CD4-positive, alpha-beta T cell (primary cell): Measurements from ENCODE around the gene CAMTA1. TPM values are rescaled to one million over a fixed set of nuclear protein-coding genes. Genes with fewer than 3 reads are reported as not detected.
A peak's percentile ranks its signal among the peaks of the same experiment; 100 is the strongest.

Experiments used
- ATAC-seq: fragments of 200-7000 bp; cut with Tn5 transposase; one replicate; pipeline ENCODE4 v1.10.0; 2022; ENCODE audit warnings: mild to moderate bottlenecking; ENCODE audit not compliant: poor library complexity
- CTCF ChIA-PET: fragments of 350-600 bp; sonication (Branson Sonifier 250); formaldehyde crosslinking; loops from one replicate; lab custom pipeline; 2021; ENCODE audit warnings: antibody characterized with exemption, inconsistent platforms; lab: Charles Lee
- POLR2A ChIA-PET: fragments of 350-600 bp; sonication (Branson Sonifier 250); formaldehyde crosslinking; loops from one replicate; lab custom pipeline; 2021; ENCODE audit warnings: antibody characterized with exemption, inconsistent platforms; lab: Charles Lee
- DNase-seq, 14 experiments: peaks; one replicate each; pipeline ENCODE4 v3.0.0-alpha.2; 2013 to 2020; ENCODE audit warnings: mixed read lengths in 2 of 14
- H3K27ac ChIP-seq, 2 donors: one replicate each; pipeline versions ENCODE4 v1.5.1 to v1.7.0; 2013; ENCODE audit warnings: low read length in 2 of 2, low read depth in 1 of 2, mild to moderate bottlenecking in 1 of 2
- H3K27me3 ChIP-seq, 2 experiments: 1 replicate in 1 of 2; 2 replicates in 1 of 2; pipeline versions ENCODE4 v1.6.1 to v1.7.0; 2013; ENCODE audit warnings: low read length in 2 of 2, control low read depth in 1 of 2, mild to moderate bottlenecking in 1 of 2, moderate library complexity in 1 of 2; ENCODE audit not compliant: insufficient read depth in 2 of 2, control insufficient read depth in 1 of 2
- H3K36me3 ChIP-seq: one replicate; pipeline ENCODE4 v1.6.1; 2013; ENCODE audit warnings: low read length, control low read depth; ENCODE audit not compliant: insufficient read depth
- H3K4me1 ChIP-seq: one replicate; pipeline ENCODE4 v1.6.1; 2013; ENCODE audit warnings: low read length, control low read depth; ENCODE audit not compliant: insufficient read depth
- H3K4me3 ChIP-seq: one replicate; pipeline ENCODE4 v1.5.1; 2013; ENCODE audit warnings: mild to moderate bottlenecking, low read length, moderate library complexity
- H3K9me3 ChIP-seq, 2 experiments: 1 replicate in 1 of 2; 2 replicates in 1 of 2; pipeline versions ENCODE4 v1.6.1 to v1.7.0; 2013; ENCODE audit warnings: low read length in 2 of 2, mild to moderate bottlenecking in 2 of 2, control low read depth in 1 of 2, moderate library complexity in 1 of 2; ENCODE audit not compliant: control insufficient read depth in 1 of 2, insufficient read depth in 1 of 2
- H3K27ac Mint-ChIP-seq: one replicate; pipeline ENCODE4 v1.8.0; 2020; ENCODE audit warnings: mixed read lengths
- H3K27me3 Mint-ChIP-seq: one replicate; pipeline ENCODE4 v1.8.0; 2021; ENCODE audit warnings: mixed read lengths
- H3K36me3 Mint-ChIP-seq: one replicate; pipeline ENCODE4 v1.8.0; 2021; ENCODE audit warnings: low read depth, mixed read lengths
- H3K4me1 Mint-ChIP-seq: one replicate; pipeline ENCODE4 v1.8.0; 2021; ENCODE audit warnings: low read depth, mixed read lengths
- H3K4me3 Mint-ChIP-seq: one replicate; pipeline ENCODE4 v1.8.0; 2020; ENCODE audit warnings: mild to moderate bottlenecking, mixed read lengths
- H3K9me3 Mint-ChIP-seq: one replicate; pipeline ENCODE4 v1.8.0; 2020; ENCODE audit warnings: mixed read lengths
- CTCF ChIP-seq: fragments of 200-600 bp; IDR thresholded peaks from one replicate; pipeline ENCODE4 v1.8.0; 2022; ENCODE audit warnings: antibody characterized with exemption, mild to moderate bottlenecking
- intact Hi-C, 2 experiments: fragments of 100-400 bp; cut with DNase I in 1 of 2; cut with micrococcal nuclease in 1 of 2; formaldehyde crosslinking; loops; one replicate each; pipeline versions ENCODE4 v1.15.1 to v1.9.0; 2023 to 2025; cut with DNase I, micrococcal nuclease
- total RNA-seq, 174 experiments: library from RNA in 2 of 174; stranded (reverse) in 2 of 174; gene quantifications; one replicate each; pipeline ENCODE4 v1.2.3 and lab custom pipeline; 2021 to 2026

Gene CAMTA1
- total RNA-seq, 2 experiments from 2014 or later: 38.6 to 39.3 TPM

DNA sequence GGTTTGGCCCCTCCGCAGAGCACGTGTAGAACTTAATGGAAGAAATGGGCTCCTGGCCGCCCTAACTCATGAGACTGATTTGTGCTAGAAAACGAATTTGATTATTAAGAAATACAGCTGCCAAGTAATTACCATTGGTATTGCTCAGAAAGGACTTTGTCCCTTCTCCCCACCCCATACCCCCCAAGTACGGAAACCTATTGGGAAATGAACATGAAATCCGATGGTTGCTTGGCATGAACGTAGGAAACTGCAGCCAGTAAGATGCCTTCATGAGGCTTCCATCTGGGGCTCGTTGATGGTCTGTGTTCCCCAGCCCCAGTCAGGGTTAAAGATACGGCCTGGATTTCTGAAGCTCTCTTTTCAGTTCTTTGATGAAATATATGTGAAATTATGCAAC lies 1020.2 kb downstream of the CAMTA1 start:
- Histone ChIP-seq H3K27me3 (no peaks in the 10 kb centered on the region), H3K36me3 (peaks cover 19% of the 10 kb centered on the region), H3K4me3 (no peak overlapping the region), H3K9me3 (no peaks in the 10 kb centered on the region), H3K4me1 (no peaks in the 10 kb centered on the region), H3K27ac (no peak overlapping the region)
- H3K27ac Mint-ChIP-seq: no peak overlapping the region
- ChIA-PET POLR2A (no interaction called here), CTCF (no interaction called here)
- no peaks in the 10 kb centered on the region for H3K4me1 Mint-ChIP-seq
- H3K36me3 Mint-ChIP-seq: peaks cover 56% of the 10 kb centered on the region
- no peaks in the 10 kb centered on the region for H3K27me3 Mint-ChIP-seq
- DNase-seq (no peak), ATAC-seq (no peak)
- no peak for TF ChIP-seq CTCF
- no peaks in the 10 kb centered on the region for H3K9me3 Mint-ChIP-seq
- intact Hi-C loops: loop anchor here in 1 of 2 experiments (5.0 kb wide), 1 partner anchor 97 kb away; no protein-coding TSS in a partner anchor
- no peak overlapping the region for H3K4me3 Mint-ChIP-seq

GRCh38 chr1:7808253-7808844 lies 1023.1 kb downstream of the CAMTA1 start:
- ChIA-PET CTCF (interaction anchor here (1.0 kb wide), 2 partner anchors 13 to 56 kb away, joined by 3 read pairs; no protein-coding TSS in a partner anchor), POLR2A (no interaction called here)
- DNase-seq (peak in 3 of 14 experiments; percentile 35 to 43 (median 41)), ATAC-seq (no peak)
- Histone ChIP-seq H3K4me1 (no peaks in the 10 kb centered on the region), H3K27ac (no peak overlapping the region), H3K27me3 (no peaks in the 10 kb centered on the region), H3K9me3 (peaks cover 0 to 5% of the 10 kb centered on the region in 2 experiments), H3K4me3 (no peak overlapping the region), H3K36me3 (peaks cover 23% of the 10 kb centered on the region)
- no peak overlapping the region for H3K27ac Mint-ChIP-seq
- H3K9me3 Mint-ChIP-seq: peaks cover 5% of the 10 kb centered on the region
- peaks cover 75% of the 10 kb centered on the region for H3K36me3 Mint-ChIP-seq
- no peak overlapping the region for H3K4me3 Mint-ChIP-seq
- H3K27me3 Mint-ChIP-seq: no peaks in the 10 kb centered on the region
- TF ChIP-seq CTCF: peak; percentile 58
- H3K4me1 Mint-ChIP-seq: no peaks in the 10 kb centered on the region
- intact Hi-C loops: loop anchor here in 1 of 2 experiments (5.0 kb wide), 1 partner anchor 94 kb away; no protein-coding TSS in a partner anchor

- Mint-ChIP-seq H3K36me3 (peaks cover 75% of the 10 kb centered on the region), H3K27me3 (no peaks in the 10 kb centered on the region), H3K9me3 (peaks cover 9% of the 10 kb centered on the region), H3K27ac (no peak overlapping the region), H3K4me1 (no peaks in the 10 kb centered on the region), H3K4me3 (no peak overlapping the region)
- no peak for TF ChIP-seq CTCF
- ATAC-seq (no peak), DNase-seq (no peak)
- POLR2A ChIA-PET: no interaction called here
- no peak overlapping the region for H3K4me3 ChIP-seq
- CTCF ChIA-PET: no interaction called here
- H3K4me1 ChIP-seq: no peaks in the 10 kb centered on the region
- peaks cover 23% of the 10 kb centered on the region for H3K36me3 ChIP-seq
- H3K27ac ChIP-seq: no peak overlapping the region
- intact Hi-C loops: loop anchor here in 1 of 2 experiments (5.0 kb wide), 1 partner anchor 93 kb away; no protein-coding TSS in a partner anchor
- H3K27me3 ChIP-seq: no peaks in the 10 kb centered on the region
- H3K9me3 ChIP-seq: peaks cover 0 to 14% of the 10 kb centered on the region in 2 experiments
Measured at GRCh38 chr1:7809742-7810141, 1024.5 kb downstream of the CAMTA1 start.
